Thymus (tissue), 11 donors: ENCODE measurements around the gene SEZ6. TPM values are rescaled to one million over a fixed set of nuclear protein-coding genes. Genes with fewer than 3 reads are reported as not detected.

Experiments used
- DNase-seq, 9 donors: peaks; one replicate each; pipeline ENCODE4 v3.0.0-alpha.2; 2013; ENCODE audit warnings: low spot score in 9 of 9, low read depth in 6 of 9, missing footprints in 1 of 9
- H3K27ac ChIP-seq, 2 donors: one replicate each; pipeline ENCODE4 v1.5.1; 2013; ENCODE audit warnings: control low read depth in 1 of 2, low read depth in 1 of 2, low read length in 1 of 2, mild to moderate bottlenecking in 1 of 2, moderate library complexity in 1 of 2
- H3K27me3 ChIP-seq, 2 donors: one replicate each; pipeline ENCODE4 v1.5.1; 2013; ENCODE audit warnings: low read length in 1 of 2; ENCODE audit not compliant: control insufficient read depth in 2 of 2, insufficient read depth in 1 of 2
- H3K36me3 ChIP-seq, 2 donors: one replicate each; pipeline ENCODE4 v1.5.1; 2013; ENCODE audit warnings: low read length in 1 of 2, mild to moderate bottlenecking in 1 of 2, moderate library complexity in 1 of 2; ENCODE audit not compliant: control insufficient read depth in 2 of 2, insufficient read depth in 2 of 2
- H3K4me1 ChIP-seq, 2 donors: one replicate each; pipeline ENCODE4 v1.5.1; 2013; ENCODE audit warnings: low read length in 2 of 2; ENCODE audit not compliant: control insufficient read depth in 2 of 2, insufficient read depth in 2 of 2
- H3K4me3 ChIP-seq, 2 donors: one replicate each; pipeline ENCODE4 v1.5.1; 2013; ENCODE audit warnings: low read length in 2 of 2, control low read depth in 1 of 2, mild to moderate bottlenecking in 1 of 2
- H3K9me3 ChIP-seq, 2 donors: one replicate each; pipeline ENCODE4 v1.5.1; 2013; ENCODE audit warnings: low read length in 1 of 2, mild to moderate bottlenecking in 1 of 2; ENCODE audit not compliant: control insufficient read depth in 2 of 2, insufficient read depth in 1 of 2
- WGBS: extraction: QIAGEN DNeasy Blood & Tissue Kit; methylation state at CpG from one replicate; pipeline ENCODE4 v1.1.7; 2013; 5-methylcytosine and 5-hydroxymethylcytosine counted together
- polyA plus RNA-seq: library from polyadenylated mRNA; stranded (reverse); fragments of 200-250 nt; gene quantifications from one replicate; pipeline ENCODE4 v1.2.3, GENCODE V29; 2013
- total RNA-seq: library from RNA; stranded (reverse); fragments of 120-200 nt; gene quantifications from one replicate; pipeline ENCODE4 v1.2.4, GENCODE V29; 2013
- donor health status: healthy.

The SEZ6 gene
- total and polyA plus RNA-seq, 2 donors = 0.09 to 0.48 TPM

- H3K27me3 ChIP-seq = peaks cover 29 to 74% of the 10 kb centered on the region in 2 donors
- H3K4me3 ChIP-seq = no peak overlapping the region
- peaks cover 1 to 6% of the 10 kb centered on the region in 2 donors for H3K9me3 ChIP-seq
- H3K4me1 ChIP-seq = peaks cover 0 to under 1% of the 10 kb centered on the region in 2 donors
- H3K36me3 ChIP-seq = no peaks in the 10 kb centered on the region
- 86% methylated on average over 5 of the region's 5 CpGs for WGBS
- DNase-seq = no peak
- H3K27ac ChIP-seq = no peak overlapping the region
These were observed 4.9 kb downstream of the SEZ6 start for GRCh38 chr17:29000973-29001372.

GRCh38 chr17:28999206-28999605 is 6.6 kb downstream of the SEZ6 start:
- Histone ChIP-seq H3K4me3 (no peak overlapping the region), H3K27ac (no peak overlapping the region), H3K36me3 (no peaks in the 10 kb centered on the region), H3K4me1 (no peaks in the 10 kb centered on the region), H3K27me3 (peaks cover 13 to 60% of the 10 kb centered on the region in 2 donors), H3K9me3 (peaks cover 1 to 6% of the 10 kb centered on the region in 2 donors)
- DNase-seq = no peak
- WGBS = 66% methylated on average over 5 of the region's 5 CpGs

DNA sequence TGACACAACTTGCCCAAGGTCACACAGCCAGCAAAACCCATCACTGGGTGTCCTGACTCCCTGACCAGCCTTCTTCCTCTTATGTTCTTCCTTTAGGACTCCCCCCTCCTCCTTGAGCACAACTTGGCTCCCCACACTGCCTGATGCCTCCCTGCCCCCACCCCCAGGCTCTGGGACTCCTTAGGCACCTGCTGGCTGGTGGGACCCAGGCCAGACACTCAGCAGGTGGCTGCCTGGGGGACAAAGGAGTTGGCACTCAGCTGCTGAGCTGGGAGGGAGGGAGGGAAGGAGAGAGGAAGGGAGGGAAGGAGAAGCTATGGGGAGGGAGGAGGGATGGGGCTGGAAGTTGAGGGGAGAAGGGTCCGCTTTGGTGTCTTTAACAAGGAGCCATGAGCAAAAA is 8.0 kb downstream of the SEZ6 start:
- WGBS = 100% methylated on average over 1 of the region's 1 CpG
- no peak for DNase-seq
- no peaks in the 10 kb centered on the region for H3K36me3 ChIP-seq
- H3K9me3 ChIP-seq = no peaks in the 10 kb centered on the region
- H3K27ac ChIP-seq = no peak overlapping the region
- no peaks in the 10 kb centered on the region for H3K4me1 ChIP-seq
- H3K4me3 ChIP-seq = no peak overlapping the region
- H3K27me3 ChIP-seq = peaks cover 1 to 46% of the 10 kb centered on the region in 2 donors

GRCh38 chr17:28996554-28997096 is 9.2 kb downstream of the SEZ6 start:
- no peak overlapping the region for H3K27ac ChIP-seq
- H3K4me3 ChIP-seq = no peak overlapping the region
- 70% methylated on average over 5 of the region's 5 CpGs for WGBS
- H3K9me3 ChIP-seq = no peaks in the 10 kb centered on the region
- no peaks in the 10 kb centered on the region for H3K4me1 ChIP-seq
- DNase-seq = no peak
- peaks cover 0 to 37% of the 10 kb centered on the region in 2 donors for H3K27me3 ChIP-seq
- no peaks in the 10 kb centered on the region for H3K36me3 ChIP-seq

DNA sequence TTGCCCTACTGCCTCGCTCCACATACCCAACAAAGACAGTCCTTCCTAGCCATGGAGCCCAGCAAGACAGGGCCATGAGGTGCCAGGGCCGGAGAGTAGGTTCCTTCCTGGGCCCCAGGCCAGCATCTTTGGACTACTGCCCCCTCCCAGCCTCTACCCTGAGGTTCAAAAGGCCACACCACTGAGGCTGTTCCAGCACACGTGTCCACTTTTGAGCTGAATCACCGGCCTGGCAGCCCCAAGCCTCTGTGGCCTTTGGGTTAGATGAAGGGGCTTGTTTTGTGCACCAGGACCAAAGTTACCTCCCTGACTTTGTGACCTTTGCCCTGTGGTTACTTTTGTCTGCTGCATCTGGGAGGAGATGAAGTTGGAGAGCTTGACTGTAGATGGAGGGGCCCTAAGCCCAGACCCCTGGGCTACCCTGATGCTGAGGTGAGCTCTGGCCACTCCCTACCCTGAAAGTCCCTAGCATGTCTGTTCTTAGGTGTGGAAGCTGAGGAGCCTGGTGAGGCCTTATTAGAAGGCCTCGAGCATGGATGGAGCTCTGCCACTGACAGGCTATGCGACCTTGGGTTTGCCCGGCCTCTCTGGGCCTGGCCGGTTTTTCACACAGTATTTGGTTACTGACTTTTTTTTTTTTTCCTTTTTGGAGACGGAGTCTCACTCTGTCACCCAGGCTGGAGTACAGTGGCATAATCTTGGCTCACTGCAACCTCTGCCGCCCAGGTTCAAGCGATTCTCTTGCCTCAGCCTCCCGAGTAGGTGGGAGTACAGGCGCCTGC is 12.0 kb downstream of the SEZ6 start:
- WGBS = 93% methylated on average over 13 of the region's 13 CpGs
- peaks cover 0 to 22% of the 10 kb centered on the region in 2 donors for H3K27me3 ChIP-seq
- H3K4me1 ChIP-seq = no peaks in the 10 kb centered on the region
- no peak overlapping the region for H3K4me3 ChIP-seq
- no peaks in the 10 kb centered on the region for H3K36me3 ChIP-seq
- H3K9me3 ChIP-seq = no peaks in the 10 kb centered on the region
- H3K27ac ChIP-seq = no peak overlapping the region
- no peak for DNase-seq

GRCh38 chr17:28992625-28993600 is 12.9 kb downstream of the SEZ6 start:
- WGBS = 81% methylated on average over 11 of the region's 11 CpGs
- Histone ChIP-seq H3K27me3 (peaks cover 0 to 27% of the 10 kb centered on the region in 2 donors), H3K4me3 (no peak overlapping the region), H3K27ac (no peak overlapping the region), H3K4me1 (no peaks in the 10 kb centered on the region), H3K36me3 (no peaks in the 10 kb centered on the region), H3K9me3 (no peaks in the 10 kb centered on the region)
- DNase-seq = no peak

DNA sequence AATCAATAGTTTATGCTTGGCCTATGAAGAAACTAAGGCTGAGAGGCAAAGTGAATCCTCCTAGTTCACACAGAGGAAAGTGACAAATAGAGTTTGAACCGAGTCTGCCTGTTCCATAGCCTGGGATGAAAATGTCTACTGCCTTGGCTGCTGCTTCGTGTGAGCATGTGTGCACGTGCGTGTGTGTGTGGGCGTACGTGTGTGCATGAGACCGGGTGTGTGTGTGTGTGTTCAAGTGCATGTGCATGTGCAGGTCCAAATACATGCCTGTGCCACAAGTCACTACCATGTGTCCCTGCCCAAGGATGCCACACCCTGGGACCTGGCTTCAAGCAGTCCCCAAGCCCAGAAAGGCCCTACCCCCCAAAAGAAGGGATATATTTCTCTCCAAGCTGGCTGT is 13.6 kb downstream of the SEZ6 start:
- peaks cover 0 to 30% of the 10 kb centered on the region in 2 donors for H3K27me3 ChIP-seq
- no peak for DNase-seq
- no peaks in the 10 kb centered on the region for H3K9me3 ChIP-seq
- H3K4me3 ChIP-seq = no peak overlapping the region
- no peaks in the 10 kb centered on the region for H3K4me1 ChIP-seq
- WGBS = 89% methylated on average over 7 of the region's 7 CpGs
- H3K36me3 ChIP-seq = no peaks in the 10 kb centered on the region
- no peak overlapping the region for H3K27ac ChIP-seq

- Histone ChIP-seq H3K4me1 (no peaks in the 10 kb centered on the region), H3K9me3 (no peaks in the 10 kb centered on the region), H3K27ac (no peak overlapping the region), H3K27me3 (peaks cover 0 to 32% of the 10 kb centered on the region in 2 donors), H3K4me3 (no peak overlapping the region), H3K36me3 (no peaks in the 10 kb centered on the region)
- DNase-seq = no peak
- 78% methylated on average over 8 of the region's 8 CpGs for WGBS
These were observed 14.1 kb downstream of the SEZ6 start for GRCh38 chr17:28991779-28992178.

GRCh38 chr17:28989028-28989427 is 16.8 kb downstream of the SEZ6 start:
- no peaks in the 10 kb centered on the region for H3K4me1 ChIP-seq
- H3K36me3 ChIP-seq = no peaks in the 10 kb centered on the region
- peaks cover 0 to 51% of the 10 kb centered on the region in 2 donors for H3K27me3 ChIP-seq
- no peaks in the 10 kb centered on the region for H3K9me3 ChIP-seq
- no peak for DNase-seq
- H3K4me3 ChIP-seq = no peak overlapping the region
- no peak overlapping the region for H3K27ac ChIP-seq
